Lower lobe of right lung (tissue), 2 donors: ENCODE measurements around the gene CRYBA1. TPM values are rescaled to one million over a fixed set of nuclear protein-coding genes. Genes with fewer than 3 reads are reported as not detected.
"Not testable (repeated sequence)": the region's sequence is repeated elsewhere in the genome, so short reads cannot be mapped to it uniquely, and the experiment has no call there.

Experiments used
- ATAC-seq, 2 donors: fragments of 200-7000 bp; cut with Tn5 transposase; one replicate each; pipeline ENCODE4 v1.9.1; 2020 to 2022; ENCODE audit warnings: mild to moderate bottlenecking in 2 of 2, moderate library complexity in 2 of 2
- DNase-seq: peaks from one replicate; pipeline ENCODE4 v3.0.0-alpha.2; 2020
- H3K27ac ChIP-seq: fragments of 200-600 bp; one replicate; pipeline ENCODE4 v1.8.0; 2022
- H3K27me3 ChIP-seq: fragments of 200-600 bp; one replicate; pipeline ENCODE4 v1.8.0; 2022; ENCODE audit warnings: low read depth
- H3K36me3 ChIP-seq: fragments of 200-600 bp; one replicate; pipeline ENCODE4 v1.8.0; 2022; ENCODE audit warnings: mild to moderate bottlenecking
- H3K4me1 ChIP-seq: fragments of 200-600 bp; one replicate; pipeline ENCODE4 v1.8.0; 2022
- H3K4me3 ChIP-seq: fragments of 200-600 bp; one replicate; pipeline ENCODE4 v1.8.0; 2022; ENCODE audit warnings: mild to moderate bottlenecking
- H3K9me3 ChIP-seq: fragments of 200-600 bp; one replicate; pipeline ENCODE4 v1.8.0; 2022
- intact Hi-C: fragments of 100-400 bp; cut with DNase I; formaldehyde crosslinking; loops from one replicate; pipeline ENCODE4 v1.11.0; 2022
- total RNA-seq: library from RNA; stranded (reverse); fragmentation: NEBNext Ultra II Directional; extraction: Animal tissue kit (Norgen Biotek cat#: 25700); gene quantifications from one replicate; pipeline ENCODE4 v1.2.1, GENCODE V29; 2021
- TF ChIP-seq, protein P1 (sequence below): fragments of 200-600 bp; IDR thresholded peaks from one replicate; pipeline ENCODE4 v1.8.0; 2022; ENCODE audit warnings: antibody characterized with exemption, mild to moderate bottlenecking
- donor health status: DM: no; HTN: yes; CAD: no; lungs with severe emphysema.

Gene CRYBA1
- total RNA-seq, 1 donor from 2014 or later: not detected

DNA sequence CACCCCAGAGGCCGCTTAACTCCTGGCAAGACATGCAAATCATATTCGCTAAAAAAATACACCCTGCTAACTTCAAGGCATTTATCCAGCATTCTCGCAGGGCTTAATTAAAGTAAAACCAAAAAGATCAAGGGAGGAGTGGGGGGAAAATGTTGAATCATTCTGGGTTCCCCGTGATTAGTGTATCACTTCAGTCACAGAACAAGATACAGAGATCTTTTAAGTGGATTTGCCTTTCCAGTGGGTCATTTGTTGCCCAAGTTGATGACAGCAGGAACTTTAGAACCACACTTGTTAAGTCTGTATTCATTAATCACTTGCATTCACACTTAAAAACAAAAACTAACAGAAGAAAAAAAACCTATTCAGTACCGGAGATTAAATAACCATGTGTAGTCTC, 17.3 kb downstream of the CRYBA1 start:
- TF ChIP-seq, protein P1, sequence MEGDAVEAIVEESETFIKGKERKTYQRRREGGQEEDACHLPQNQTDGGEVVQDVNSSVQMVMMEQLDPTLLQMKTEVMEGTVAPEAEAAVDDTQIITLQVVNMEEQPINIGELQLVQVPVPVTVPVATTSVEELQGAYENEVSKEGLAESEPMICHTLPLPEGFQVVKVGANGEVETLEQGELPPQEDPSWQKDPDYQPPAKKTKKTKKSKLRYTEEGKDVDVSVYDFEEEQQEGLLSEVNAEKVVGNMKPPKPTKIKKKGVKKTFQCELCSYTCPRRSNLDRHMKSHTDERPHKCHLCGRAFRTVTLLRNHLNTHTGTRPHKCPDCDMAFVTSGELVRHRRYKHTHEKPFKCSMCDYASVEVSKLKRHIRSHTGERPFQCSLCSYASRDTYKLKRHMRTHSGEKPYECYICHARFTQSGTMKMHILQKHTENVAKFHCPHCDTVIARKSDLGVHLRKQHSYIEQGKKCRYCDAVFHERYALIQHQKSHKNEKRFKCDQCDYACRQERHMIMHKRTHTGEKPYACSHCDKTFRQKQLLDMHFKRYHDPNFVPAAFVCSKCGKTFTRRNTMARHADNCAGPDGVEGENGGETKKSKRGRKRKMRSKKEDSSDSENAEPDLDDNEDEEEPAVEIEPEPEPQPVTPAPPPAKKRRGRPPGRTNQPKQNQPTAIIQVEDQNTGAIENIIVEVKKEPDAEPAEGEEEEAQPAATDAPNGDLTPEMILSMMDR: no peak
- intact Hi-C loops: no loop called here
- H3K27me3 ChIP-seq: no peaks in the 10 kb centered on the region
- no peaks in the 10 kb centered on the region for H3K9me3 ChIP-seq
- H3K4me1 ChIP-seq: no peaks in the 10 kb centered on the region
- no peak overlapping the region for H3K4me3 ChIP-seq
- DNase-seq (no peak), ATAC-seq (no peak)
- peaks cover 95% of the 10 kb centered on the region for H3K36me3 ChIP-seq
- H3K27ac ChIP-seq: no peak overlapping the region

DNA sequence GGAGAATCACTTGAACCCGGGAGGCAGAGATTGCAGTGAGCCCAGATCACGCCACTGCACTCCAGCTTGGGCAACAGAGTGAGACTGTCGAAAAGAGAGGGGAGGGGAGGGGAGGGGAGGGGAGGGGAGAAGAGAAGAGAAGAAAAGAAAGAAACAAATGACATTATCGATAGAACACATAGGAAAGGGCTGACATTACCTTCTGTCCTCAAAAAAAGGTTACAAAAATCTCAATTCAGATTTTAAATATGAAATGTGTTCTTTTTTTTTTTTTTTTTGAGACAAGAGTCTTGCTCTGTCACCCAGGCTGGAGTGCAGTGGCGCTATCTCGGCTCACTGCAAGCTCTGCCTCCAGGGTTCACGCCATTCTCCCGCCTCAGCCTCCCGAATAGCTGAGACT, 25.3 kb downstream of the CRYBA1 start:
- Histone ChIP-seq H3K4me1 (peaks cover 19% of the 10 kb centered on the region), H3K36me3 (peaks cover 65% of the 10 kb centered on the region)
- H3K27me3 ChIP-seq, ATAC-seq, intact Hi-C loops, DNase-seq, H3K27ac ChIP-seq, H3K4me3 ChIP-seq, H3K9me3 ChIP-seq: not testable (repeated sequence)

DNA sequence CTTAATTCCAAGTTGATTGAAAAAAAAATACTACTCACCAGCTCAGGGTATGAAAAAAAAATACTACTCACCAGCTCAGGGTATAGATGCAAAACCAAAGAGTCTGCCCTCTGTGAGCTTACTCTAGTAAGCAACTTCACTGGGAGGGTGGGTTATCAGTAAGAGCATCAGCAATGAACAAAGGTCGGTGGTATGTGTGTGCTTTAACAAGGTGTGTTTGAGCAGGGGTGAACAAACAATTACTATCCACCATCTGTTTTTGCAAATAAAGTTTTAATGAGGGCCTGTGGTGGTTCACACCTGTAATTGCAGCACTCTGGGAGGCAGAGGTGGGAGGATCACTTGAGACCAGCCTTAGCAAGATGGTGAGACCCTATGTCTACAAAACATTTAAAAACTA, 27.3 kb downstream of the CRYBA1 start:
- Histone ChIP-seq H3K27me3 (no peaks in the 10 kb centered on the region), H3K9me3 (no peaks in the 10 kb centered on the region), H3K27ac (no peak overlapping the region), H3K36me3 (peaks cover 59% of the 10 kb centered on the region), H3K4me1 (peaks cover 29% of the 10 kb centered on the region), H3K4me3 (no peak overlapping the region)
- no peak for DNase-seq
- no peak for ATAC-seq
- TF ChIP-seq, protein P1: no peak
- intact Hi-C loops: no loop called here

DNA sequence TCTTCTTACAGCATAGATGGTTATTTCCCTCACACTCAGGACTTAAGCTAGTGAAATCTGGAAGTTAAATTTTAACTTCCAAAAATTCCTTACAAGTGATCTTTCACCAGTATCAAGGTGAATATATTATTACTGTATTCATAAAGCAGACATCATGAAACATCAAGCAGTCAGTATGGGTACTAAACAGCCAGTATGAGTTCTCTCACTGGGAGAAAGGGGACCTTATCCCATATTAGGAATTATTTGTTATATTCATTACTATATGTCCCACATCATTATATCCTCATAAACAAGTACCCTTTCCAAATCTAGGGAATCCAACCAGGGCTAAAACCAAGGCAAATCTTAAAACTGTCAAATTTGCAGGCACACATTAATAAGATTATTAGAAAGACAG, 32.0 kb downstream of the CRYBA1 start:
- DNase-seq (no peak), ATAC-seq (no peak)
- H3K36me3 ChIP-seq: peaks cover 72% of the 10 kb centered on the region
- no peak overlapping the region for H3K27ac ChIP-seq
- H3K9me3 ChIP-seq: no peaks in the 10 kb centered on the region
- H3K4me1 ChIP-seq: peaks cover 41% of the 10 kb centered on the region
- no peaks in the 10 kb centered on the region for H3K27me3 ChIP-seq
- intact Hi-C loops: no loop called here
- H3K4me3 ChIP-seq: no peak overlapping the region
- TF ChIP-seq, protein P1: no peak

DNA sequence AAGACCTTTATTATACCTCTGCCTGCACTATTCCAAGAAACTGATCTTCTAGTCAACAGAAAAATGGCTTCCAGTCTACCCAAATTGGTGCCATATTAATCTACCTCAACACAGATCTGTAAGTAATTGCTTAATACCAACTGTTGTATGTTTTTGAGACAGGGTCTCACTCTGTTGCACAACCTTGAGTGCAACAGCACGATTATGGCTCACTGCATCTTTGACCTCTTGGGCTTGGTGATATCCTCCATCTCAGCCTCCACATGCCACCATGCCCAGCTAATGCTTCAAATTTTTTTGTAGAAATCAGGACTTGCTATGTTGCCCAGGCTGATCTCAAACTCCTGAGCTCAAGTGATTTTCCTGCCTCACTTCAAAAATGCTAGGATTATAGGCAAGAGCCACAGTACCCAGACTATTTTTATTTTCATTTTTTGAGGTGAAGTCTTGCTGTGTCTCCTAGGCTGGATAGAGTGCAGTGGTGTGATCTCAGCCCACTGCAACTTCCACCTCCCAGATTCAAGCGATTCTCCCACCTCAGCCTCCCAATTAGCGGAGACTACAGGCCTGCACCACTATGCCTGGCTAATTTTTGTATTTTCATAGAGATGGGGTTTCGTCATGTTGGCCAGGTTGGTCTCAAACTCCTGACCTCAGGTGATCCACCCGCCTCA, 32.9 kb downstream of the CRYBA1 start:
- Histone ChIP-seq H3K9me3 (no peaks in the 10 kb centered on the region), H3K4me3 (no peak overlapping the region), H3K27ac (no peak overlapping the region), H3K36me3 (peaks cover 72% of the 10 kb centered on the region), H3K27me3 (no peaks in the 10 kb centered on the region), H3K4me1 (peaks cover 47% of the 10 kb centered on the region)
- no peak for DNase-seq
- no peak for ATAC-seq
- intact Hi-C loops: no loop called here
- TF ChIP-seq, protein P1: no peak

DNA sequence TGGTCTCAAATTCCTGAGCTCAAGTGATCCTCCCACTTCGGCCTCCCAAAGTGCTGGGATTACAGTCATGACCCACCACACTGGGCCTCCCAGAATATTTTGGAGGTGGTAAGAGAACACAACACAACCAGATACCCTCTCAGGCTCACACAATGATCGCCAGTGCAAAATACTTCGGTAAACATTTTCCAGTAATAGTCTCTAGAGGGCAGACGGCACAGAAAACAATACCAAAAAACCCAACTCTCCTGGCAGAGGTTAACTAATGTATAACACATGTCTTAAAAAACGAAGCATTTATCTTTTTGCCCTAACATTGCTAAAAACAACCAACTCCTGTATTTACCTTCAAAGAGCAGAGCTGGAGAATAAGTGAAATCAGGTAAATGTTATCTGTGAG, 36.8 kb downstream of the CRYBA1 start:
- H3K27me3 ChIP-seq: no peaks in the 10 kb centered on the region
- H3K4me1 ChIP-seq: peaks cover 49% of the 10 kb centered on the region
- no peaks in the 10 kb centered on the region for H3K9me3 ChIP-seq
- H3K36me3 ChIP-seq: peaks cover 93% of the 10 kb centered on the region
- TF ChIP-seq, protein P1: no peak
- ATAC-seq (no peak), DNase-seq (no peak)
- no peak overlapping the region for H3K4me3 ChIP-seq
- intact Hi-C loops: no loop called here
- H3K27ac ChIP-seq: no peak overlapping the region
